HFFc6 (cell line): Measurements from ENCODE around the gene AP4M1. TPM values are rescaled to one million over a fixed set of nuclear protein-coding genes. Genes with fewer than 3 reads are reported as not detected.

ENCODE experiments used
- DNase-seq: peaks from one replicate; pipeline ENCODE4 v3.0.0-alpha.2; 2018
- H3K27ac Mint-ChIP-seq: 2 replicates; pipeline ENCODE4 v1.8.0; 2020; ENCODE audit warnings: mild to moderate bottlenecking, mixed read lengths
- H3K27me3 Mint-ChIP-seq: 2 replicates; pipeline ENCODE4 v1.8.0; 2021; ENCODE audit warnings: mild to moderate bottlenecking, moderate library complexity, mixed read lengths; ENCODE audit not compliant: insufficient read depth
- H3K36me3 Mint-ChIP-seq: 2 replicates; pipeline ENCODE4 v1.8.0; 2021; ENCODE audit warnings: low read depth, mixed read lengths
- H3K4me1 Mint-ChIP-seq: 2 replicates; pipeline ENCODE4 v1.8.0; 2020; ENCODE audit warnings: low read depth, mixed read lengths
- H3K4me3 Mint-ChIP-seq: 2 replicates; pipeline ENCODE4 v1.8.0; 2020; ENCODE audit warnings: mild to moderate bottlenecking, moderate library complexity, mixed read lengths
- H3K9me3 Mint-ChIP-seq: 2 replicates; pipeline ENCODE4 v1.8.0; 2020; ENCODE audit warnings: mild to moderate bottlenecking, mixed read lengths
- CTCF ChIP-seq: fragments of 200-600 bp; sonication (generic); IDR thresholded peaks from 2 replicates; pipeline ENCODE4 v1.5.0; 2021; ENCODE audit warnings: antibody characterized with exemption, mild to moderate bottlenecking
- total RNA-seq, 6 experiments: library from RNA; stranded (reverse); fragmentation: NEBNext Ultra II Directional; extraction: Animal tissue kit (Norgen Biotek cat#: 25700); gene quantifications; 2 replicates in 1 of 6; 3 replicates in 5 of 6; pipeline ENCODE4 v1.2.3, GENCODE V29; 2021

AP4M1 gene
- total RNA-seq, 6 experiments from 2014 or later = 20.2 to 24.5 (median 21.9) TPM

GRCh38 chr7:100119072-100119969 lies 17.9 kb downstream of the AP4M1 start, which contains the start of the genes CNPY4 and TAF6:
Gene CNPY4, plus strand, starts transcription at chr7:100119634. Its CDS starts 111 bp downstream, at chr7:100119745.
Gene TAF6, minus strand, starts transcription at chr7:100119358. Its CDS starts 5,149 bp downstream, at chr7:100114209.
- TF ChIP-seq CTCF = no peak
- peak; percentile 92 for DNase-seq
- H3K27me3 Mint-ChIP-seq = no peaks in the 10 kb centered on the region; the same call in 1 of the 2 replicates
- peak within 1 kb of the TSS; percentile 98 for H3K27ac Mint-ChIP-seq
- peaks cover 8% of the 10 kb centered on the region for H3K4me1 Mint-ChIP-seq
- no peaks in the 10 kb centered on the region for H3K9me3 Mint-ChIP-seq
- peak within 1 kb of the TSS; percentile 97 for H3K4me3 Mint-ChIP-seq
- H3K36me3 Mint-ChIP-seq = peaks cover 21% of the 10 kb centered on the region

- no peaks in the 10 kb centered on the region; the same call in 1 of the 2 replicates for H3K27me3 Mint-ChIP-seq
- peak overlapping the region; percentile 97 for H3K4me3 Mint-ChIP-seq
- DNase-seq = peak; percentile 50
- TF ChIP-seq CTCF = no peak
- peaks cover 21% of the 10 kb centered on the region for H3K36me3 Mint-ChIP-seq
- H3K4me1 Mint-ChIP-seq = peaks cover 8% of the 10 kb centered on the region
- no peaks in the 10 kb centered on the region for H3K9me3 Mint-ChIP-seq
- H3K27ac Mint-ChIP-seq = peak overlapping the region; percentile 98
Measured at GRCh38 chr7:100119970-100120732, 18.7 kb downstream of the AP4M1 start.

GRCh38 chr7:100120733-100121036 lies 19.2 kb downstream of the AP4M1 start:
- H3K36me3 Mint-ChIP-seq = peaks cover 21% of the 10 kb centered on the region
- no peak for DNase-seq
- peaks cover 8% of the 10 kb centered on the region for H3K4me1 Mint-ChIP-seq
- H3K9me3 Mint-ChIP-seq = no peaks in the 10 kb centered on the region
- H3K4me3 Mint-ChIP-seq = peak overlapping the region; percentile 97
- H3K27ac Mint-ChIP-seq = peak overlapping the region; percentile 98
- H3K27me3 Mint-ChIP-seq = no peaks in the 10 kb centered on the region; the same call in 1 of the 2 replicates
- no peak for TF ChIP-seq CTCF

- Mint-ChIP-seq H3K9me3 (no peaks in the 10 kb centered on the region), H3K27ac (no peak overlapping the region), H3K4me1 (peaks cover 8% of the 10 kb centered on the region), H3K27me3 (peaks cover 6% of the 10 kb centered on the region), H3K36me3 (peaks cover 16% of the 10 kb centered on the region; the same call in 1 of the 2 replicates), H3K4me3 (no peak overlapping the region)
- DNase-seq = no peak
- no peak for TF ChIP-seq CTCF
Measured at GRCh38 chr7:100122067-100122466, 20.6 kb downstream of the AP4M1 start.

- no peak overlapping the region for H3K4me3 Mint-ChIP-seq
- no peak for TF ChIP-seq CTCF
- H3K36me3 Mint-ChIP-seq = peaks cover 16% of the 10 kb centered on the region; the same call in 1 of the 2 replicates
- peaks cover 8% of the 10 kb centered on the region for H3K4me1 Mint-ChIP-seq
- no peak for DNase-seq
- H3K27me3 Mint-ChIP-seq = peaks cover 6% of the 10 kb centered on the region
- H3K27ac Mint-ChIP-seq = no peak overlapping the region
- no peaks in the 10 kb centered on the region for H3K9me3 Mint-ChIP-seq
Measured at GRCh38 chr7:100122568-100122967, 21.1 kb downstream of the AP4M1 start.
